Stimulated activated CD4-positive, alpha-beta T cell treated with anti-CD3 and anti-CD28 coated beads, Interleukin-12 subunit alpha, Interleukin-12 subunit beta, amount 100 ng/mL, for 48 hours (primary cell): ENCODE data around the gene MIEF2.

Experiments
- DNase-seq, 3 donors: peaks; one replicate each; pipeline ENCODE4 v3.0.0-alpha.2; 2020; ENCODE audit warnings: low read depth in 2 of 3, low spot score in 1 of 3

MIEF2 gene

GRCh38 chr17:18256351-18256750 is 4.1 kb upstream of the MIEF2 start:
- no peak for DNase-seq

- no peak for DNase-seq
These were observed 3.7 kb upstream of the MIEF2 start for GRCh38 chr17:18256776-18257175.

- peak in 1 of 3 donors; percentile 30 for DNase-seq
These were observed 3.0 kb upstream of the MIEF2 start for GRCh38 chr17:18257268-18257981.

GRCh38 chr17:18257982-18258355 is 2.5 kb upstream of the MIEF2 start:
- peak; percentile 21 to 47 (median 25) for DNase-seq

- peak; percentile 22 to 41 (median 34) for DNase-seq
These were observed 2.0 kb upstream of the MIEF2 start, which contains the start of gene FLII for GRCh38 chr17:18258356-18259038. FLII (minus strand) TSS chr17:18258738; CDS start chr17:18258690, 48 bp downstream.

GRCh38 chr17:18259621-18260331 is 686 bp upstream of the MIEF2 start:
- DNase-seq: no peak

- DNase-seq: peak; percentile 13 to 26 (median 25)
These were observed 669 bp downstream of the MIEF2 start for GRCh38 chr17:18261146-18261515.

- no peak for DNase-seq
These were observed 1.2 kb downstream of the MIEF2 start for GRCh38 chr17:18261659-18262058.

- no peak for DNase-seq
These were observed 1.6 kb downstream of the MIEF2 start for GRCh38 chr17:18262111-18262510.

GRCh38 chr17:18262641-18263040 is 2.2 kb downstream of the MIEF2 start:
- DNase-seq: no peak

GRCh38 chr17:18263885-18264682 is 3.6 kb downstream of the MIEF2 start:
- DNase-seq: no peak

GRCh38 chr17:18267366-18267765 is 6.9 kb downstream of the MIEF2 start:
- DNase-seq: no peak

GRCh38 chr17:18267927-18268711 is 7.7 kb downstream of the MIEF2 start:
- DNase-seq: no peak

GRCh38 chr17:18270046-18270931 is 9.8 kb downstream of the MIEF2 start:
- DNase-seq: no peak

GRCh38 chr17:18277076-18277475 is 16.6 kb downstream of the MIEF2 start:
- DNase-seq: no peak

GRCh38 chr17:18278867-18279266 is 18.4 kb downstream of the MIEF2 start:
- no peak for DNase-seq

- DNase-seq: no peak
These were observed 19.8 kb downstream of the MIEF2 start for GRCh38 chr17:18280249-18280648.

GRCh38 chr17:18280766-18281371 is 20.4 kb downstream of the MIEF2 start:
- DNase-seq: no peak

- no peak for DNase-seq
These were observed 21.3 kb downstream of the MIEF2 start for GRCh38 chr17:18281788-18282187.
